CD4-positive, alpha-beta T cell treated with Interleukin-21 for 1 hour (primary cell): ENCODE data around the gene ABCA1.
"Not testable (repeated sequence)": the region's sequence is repeated elsewhere in the genome, so short reads cannot be mapped to it uniquely, and the experiment has no call there.

Source experiments
- DNase-seq: peaks from one replicate; pipeline ENCODE4 v3.0.0-alpha.2; 2020

The ABCA1 gene

GRCh38 chr9:104944356-104944755 is 16.4 kb upstream of the ABCA1 start:
- DNase-seq: no peak

GRCh38 chr9:104941597-104941996 is 13.6 kb upstream of the ABCA1 start:
- DNase-seq: no peak

GRCh38 chr9:104936291-104936690 is 8.3 kb upstream of the ABCA1 start:
- DNase-seq: no peak

- DNase-seq: not testable (repeated sequence)
Measured at GRCh38 chr9:104935501-104935810, 7.5 kb upstream of the ABCA1 start.

GRCh38 chr9:104934691-104935500 is 6.9 kb upstream of the ABCA1 start:
- no peak for DNase-seq

- not testable (repeated sequence) for DNase-seq
Measured at GRCh38 chr9:104933091-104933490, 5.1 kb upstream of the ABCA1 start.

- no peak for DNase-seq
Measured at GRCh38 chr9:104931256-104931655, 3.3 kb upstream of the ABCA1 start.

- peak; percentile 16 for DNase-seq
Measured at GRCh38 chr9:104927216-104927911, 591 bp downstream of the ABCA1 start.

GRCh38 chr9:104923740-104924139 is 4.2 kb downstream of the ABCA1 start:
- DNase-seq: no peak

GRCh38 chr9:104923289-104923688 is 4.7 kb downstream of the ABCA1 start:
- no peak for DNase-seq

GRCh38 chr9:104922748-104923147 is 5.2 kb downstream of the ABCA1 start:
- DNase-seq: not testable (repeated sequence)

GRCh38 chr9:104921067-104921741 is 6.8 kb downstream of the ABCA1 start:
- no peak for DNase-seq

- DNase-seq: no peak
Measured at GRCh38 chr9:104915753-104916152, 12.2 kb downstream of the ABCA1 start.

- DNase-seq: no peak
Measured at GRCh38 chr9:104915049-104915448, 12.9 kb downstream of the ABCA1 start.

GRCh38 chr9:104914466-104914865 is 13.5 kb downstream of the ABCA1 start:
- DNase-seq: no peak

- no peak for DNase-seq
Measured at GRCh38 chr9:104912606-104913005, 15.3 kb downstream of the ABCA1 start.

GRCh38 chr9:104911032-104911607 is 16.8 kb downstream of the ABCA1 start:
- no peak for DNase-seq

- no peak for DNase-seq
Measured at GRCh38 chr9:104907278-104907951, 20.5 kb downstream of the ABCA1 start.

- DNase-seq: no peak
Measured at GRCh38 chr9:104906441-104907277, 21.3 kb downstream of the ABCA1 start.

- DNase-seq: no peak
Measured at GRCh38 chr9:104905931-104906330, 22.0 kb downstream of the ABCA1 start.

GRCh38 chr9:104905153-104905901 is 22.6 kb downstream of the ABCA1 start:
- no peak for DNase-seq
